ENCODE results near the gene HSPA12B.

DNA sequence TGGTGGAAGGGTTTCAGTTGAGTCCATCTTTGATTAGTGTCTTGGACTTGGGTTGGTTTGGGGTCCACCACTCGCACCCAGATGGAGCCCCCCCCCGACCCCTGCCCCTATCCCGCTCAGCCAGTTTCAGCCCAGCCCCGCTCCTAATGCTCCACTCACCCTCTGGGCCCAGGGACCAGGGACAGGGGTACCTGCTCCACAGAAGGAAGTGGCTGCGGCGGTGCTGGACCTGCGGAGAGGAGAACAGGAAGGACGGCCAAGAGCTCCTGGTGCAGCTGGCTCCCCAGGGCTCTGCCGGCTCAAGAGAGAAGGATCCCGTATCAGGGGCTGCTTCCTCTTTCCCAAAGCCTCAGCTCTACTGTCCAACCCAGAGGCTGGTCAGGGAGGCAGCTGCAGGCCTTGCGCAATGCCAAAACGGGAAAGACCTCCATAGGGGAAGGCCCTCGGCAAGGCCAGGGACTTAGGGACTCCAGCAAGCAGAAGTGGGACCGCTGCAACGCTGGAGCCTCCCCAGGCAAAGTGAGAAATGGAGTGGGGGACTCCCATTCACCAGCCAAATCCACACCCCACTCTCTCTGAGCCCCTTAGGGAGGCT lies 20.1 kb upstream of the HSPA12B start, which contains the start of gene SIGLEC1:
- no peak for TF ChIP-seq POLR2AphosphoS5 (IDR thresholded peaks at IDR 0.05; ENCODE audit: borderline replicate concordance, low read depth, low read length)
- TF ChIP-seq EZH2 (IDR thresholded peaks at IDR 0.05) = no peak
